H1 (cell line): ENCODE measurements around the gene COL4A2.

ENCODE experiments used
- CBX8 ChIP-seq: fragments of 300-800, 300-1000 bp; sonication (generic); IDR thresholded peaks from 2 replicates; pipeline ENCODE4 v1.7.1; 2016; ENCODE audit warnings: low read depth, low read length, borderline replicate concordance
- CHD2 ChIP-seq: IDR thresholded peaks from 2 replicates; pipeline ENCODE4 v1.6.1; 2012; ENCODE audit warnings: low read length, improper control_type of control experiment
- CREB1 ChIP-seq: IDR thresholded peaks from 2 replicates; pipeline ENCODE4 v1.6.1; 2012; ENCODE audit warnings: inconsistent platforms
- EP300 ChIP-seq, 2 experiments: IDR thresholded peaks; 1 replicate in 1 of 2; 2 replicates in 1 of 2; pipeline ENCODE4 v1.6.1; 2011 to 2012; ENCODE audit warnings: low read depth in 2 of 2, low read length in 2 of 2, mild to moderate bottlenecking in 2 of 2, borderline replicate concordance in 1 of 2, inconsistent platforms in 1 of 2, moderate library complexity in 1 of 2
- EZH2 ChIP-seq: fragments of 200-600 bp; sonication (generic); IDR thresholded peaks from 2 replicates; pipeline ENCODE4 v1.7.1; 2012; ENCODE audit warnings: low read depth, mild to moderate bottlenecking, moderate library complexity, low read length, inconsistent platforms; ENCODE audit not compliant: severe bottlenecking
- GABPA ChIP-seq: IDR thresholded peaks from 2 replicates; pipeline ENCODE4 v1.6.1; 2011; ENCODE audit warnings: mild to moderate bottlenecking, low read length, moderate library complexity, borderline replicate concordance; ENCODE audit not compliant: insufficient read depth
- KDM1A ChIP-seq: fragments of 200-600, 300-600 bp; sonication (generic); IDR thresholded peaks from 2 replicates; pipeline ENCODE4 v1.7.1; 2016; ENCODE audit warnings: mild to moderate bottlenecking, low read length, borderline replicate concordance
- POLR2A ChIP-seq, 2 experiments: IDR thresholded peaks; 1 replicate in 1 of 2; 2 replicates in 1 of 2; pipeline ENCODE4 v1.6.1; 2011; ENCODE audit warnings: low read depth in 2 of 2, low read length in 2 of 2, mild to moderate bottlenecking in 2 of 2; ENCODE audit errors: control extremely low read depth in 1 of 2
- POU5F1 ChIP-seq: IDR thresholded peaks from 2 replicates; pipeline ENCODE4 v1.6.1; 2011; ENCODE audit warnings: low read depth, mild to moderate bottlenecking, low read length, moderate library complexity
- SP1 ChIP-seq: IDR thresholded peaks from 2 replicates; pipeline ENCODE4 v1.6.1; 2011; ENCODE audit warnings: low read depth, low read length
- TAF1 ChIP-seq: IDR thresholded peaks from 2 replicates; pipeline ENCODE4 v1.6.1; 2011; ENCODE audit warnings: mild to moderate bottlenecking, low read depth, low read length
- TF ChIP-seq, protein P1 (sequence below): IDR thresholded peaks from 2 replicates; pipeline ENCODE4 v1.6.1; 2012; ENCODE audit warnings: low read length, inconsistent platforms
- TF ChIP-seq, protein P2 (sequence below), 3 experiments: IDR thresholded peaks; 1 replicate in 2 of 3; 2 replicates in 1 of 3; pipeline versions ENCODE4 v1.5.1 to v1.6.1; 2011; ENCODE audit warnings: low read length in 3 of 3, mild to moderate bottlenecking in 3 of 3, inconsistent platforms in 2 of 3, low read depth in 1 of 3, moderate library complexity in 1 of 3; ENCODE audit not compliant: insufficient read depth in 1 of 3; ENCODE audit errors: control extremely low read depth in 1 of 3
- TF ChIP-seq, protein P3 (sequence below): IDR thresholded peaks from 2 replicates; pipeline ENCODE4 v1.6.1; 2011; ENCODE audit warnings: low read depth, mild to moderate bottlenecking, low read length; ENCODE audit not compliant: insufficient read depth

DNA sequence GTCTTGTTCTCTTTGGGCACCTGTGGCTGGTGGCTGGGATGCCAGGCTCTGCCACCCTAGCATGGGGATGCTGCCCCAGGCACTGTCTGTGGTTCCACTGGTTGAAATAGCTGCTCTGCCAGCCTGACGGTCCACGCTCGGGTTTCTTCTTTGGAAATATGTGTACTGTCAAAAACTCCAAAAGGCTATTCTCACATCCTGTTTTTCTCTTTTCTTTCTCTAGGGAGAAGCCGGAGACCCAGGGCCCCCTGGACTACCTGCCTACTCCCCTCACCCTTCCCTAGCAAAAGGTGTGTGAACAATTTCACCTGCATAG lies 139.4 kb downstream of the COL4A2 start:
- TF ChIP-seq, protein P1, sequence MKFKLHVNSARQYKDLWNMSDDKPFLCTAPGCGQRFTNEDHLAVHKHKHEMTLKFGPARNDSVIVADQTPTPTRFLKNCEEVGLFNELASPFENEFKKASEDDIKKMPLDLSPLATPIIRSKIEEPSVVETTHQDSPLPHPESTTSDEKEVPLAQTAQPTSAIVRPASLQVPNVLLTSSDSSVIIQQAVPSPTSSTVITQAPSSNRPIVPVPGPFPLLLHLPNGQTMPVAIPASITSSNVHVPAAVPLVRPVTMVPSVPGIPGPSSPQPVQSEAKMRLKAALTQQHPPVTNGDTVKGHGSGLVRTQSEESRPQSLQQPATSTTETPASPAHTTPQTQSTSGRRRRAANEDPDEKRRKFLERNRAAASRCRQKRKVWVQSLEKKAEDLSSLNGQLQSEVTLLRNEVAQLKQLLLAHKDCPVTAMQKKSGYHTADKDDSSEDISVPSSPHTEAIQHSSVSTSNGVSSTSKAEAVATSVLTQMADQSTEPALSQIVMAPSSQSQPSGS: no peak
- TF ChIP-seq GABPA (no peak), CBX8 (no peak), TAF1 (no peak), POU5F1 (no peak), EZH2 (no peak), CREB1 (no peak), EP300 (IDR thresholded peaks at IDR 0.05; ENCODE audit: borderline replicate concordance in 1 of 2, low read depth in 2 of 2, low read length in 2 of 2) (no peak), POLR2A (IDR thresholded peaks at IDR 0.05; ENCODE audit: control extremely low read depth in 1 of 2, low read depth in 2 of 2, low read length in 2 of 2) (no peak), CHD2 (no peak), KDM1A (no peak), SP1 (no peak)
- TF ChIP-seq, protein P2, sequence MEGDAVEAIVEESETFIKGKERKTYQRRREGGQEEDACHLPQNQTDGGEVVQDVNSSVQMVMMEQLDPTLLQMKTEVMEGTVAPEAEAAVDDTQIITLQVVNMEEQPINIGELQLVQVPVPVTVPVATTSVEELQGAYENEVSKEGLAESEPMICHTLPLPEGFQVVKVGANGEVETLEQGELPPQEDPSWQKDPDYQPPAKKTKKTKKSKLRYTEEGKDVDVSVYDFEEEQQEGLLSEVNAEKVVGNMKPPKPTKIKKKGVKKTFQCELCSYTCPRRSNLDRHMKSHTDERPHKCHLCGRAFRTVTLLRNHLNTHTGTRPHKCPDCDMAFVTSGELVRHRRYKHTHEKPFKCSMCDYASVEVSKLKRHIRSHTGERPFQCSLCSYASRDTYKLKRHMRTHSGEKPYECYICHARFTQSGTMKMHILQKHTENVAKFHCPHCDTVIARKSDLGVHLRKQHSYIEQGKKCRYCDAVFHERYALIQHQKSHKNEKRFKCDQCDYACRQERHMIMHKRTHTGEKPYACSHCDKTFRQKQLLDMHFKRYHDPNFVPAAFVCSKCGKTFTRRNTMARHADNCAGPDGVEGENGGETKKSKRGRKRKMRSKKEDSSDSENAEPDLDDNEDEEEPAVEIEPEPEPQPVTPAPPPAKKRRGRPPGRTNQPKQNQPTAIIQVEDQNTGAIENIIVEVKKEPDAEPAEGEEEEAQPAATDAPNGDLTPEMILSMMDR (IDR thresholded peaks at IDR 0.05; ENCODE audit: control extremely low read depth in 1 of 3, insufficient read depth in 1 of 3, low read depth in 1 of 3, low read length in 3 of 3): no peak
- TF ChIP-seq, protein P3, sequence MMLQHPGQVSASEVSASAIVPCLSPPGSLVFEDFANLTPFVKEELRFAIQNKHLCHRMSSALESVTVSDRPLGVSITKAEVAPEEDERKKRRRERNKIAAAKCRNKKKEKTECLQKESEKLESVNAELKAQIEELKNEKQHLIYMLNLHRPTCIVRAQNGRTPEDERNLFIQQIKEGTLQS: no peak
